HepG2 (cell line): ENCODE data around the gene RPL41. TPM values are rescaled to one million over a fixed set of nuclear protein-coding genes. Genes with fewer than 3 reads are reported as not detected.
A peak's percentile ranks its signal among the peaks of the same experiment; 100 is the strongest.

Experiments
- AGO1 ChIP-seq: fragments of 200-400 bp; formaldehyde crosslinking; IDR thresholded peaks from 2 replicates; pipeline ENCODE4 v1.6.1; 2017; ENCODE audit warnings: mild to moderate bottlenecking, low read depth, low read length, moderate library complexity; ENCODE audit not compliant: poor library complexity, severe bottlenecking
- CHD2 ChIP-seq: IDR thresholded peaks from 2 replicates; pipeline ENCODE4 v1.6.1; 2011; ENCODE audit warnings: low read depth, low read length, improper control_type of control experiment
- NCOA1 ChIP-seq: sonication (generic); formaldehyde crosslinking; IDR thresholded peaks from 2 replicates; pipeline ENCODE4 v1.9.0; 2021; ENCODE audit warnings: missing genetic modification reagents
- TGIF2 ChIP-seq: IDR thresholded peaks from 2 replicates; pipeline ENCODE4 v1.6.1; 2016; ENCODE audit warnings: control low read depth, missing compliant biosample characterization
- ZBTB7B ChIP-seq: sonication (generic); formaldehyde crosslinking; IDR thresholded peaks from 2 replicates; pipeline ENCODE4 v1.4.0; 2020; ENCODE audit warnings: missing genetic modification reagents
- ZNF10 ChIP-seq: sonication (generic); formaldehyde crosslinking; IDR thresholded peaks from 2 replicates; pipeline ENCODE4 v1.4.0; 2020; ENCODE audit warnings: mild to moderate bottlenecking, low read depth, missing genetic modification reagents, borderline replicate concordance
- ZNF143 ChIP-seq: sonication (generic); formaldehyde crosslinking; IDR thresholded peaks from 2 replicates; pipeline ENCODE4 v1.4.0; 2020; ENCODE audit warnings: missing genetic modification reagents
- ZNF205 ChIP-seq: IDR thresholded peaks from 2 replicates; pipeline ENCODE4 v1.6.1; 2018; ENCODE audit warnings: missing biosample characterization, missing genetic modification reagents
- ZNF350 ChIP-seq: sonication (generic); formaldehyde crosslinking; IDR thresholded peaks from 2 replicates; pipeline ENCODE4 v1.4.0; 2020; ENCODE audit warnings: mild to moderate bottlenecking, low read depth, missing genetic modification reagents, borderline replicate concordance
- polyA plus RNA-seq, 8 experiments: library from polyadenylated mRNA; depleted of rRNA in 3 of 8; stranded (reverse) in 7 of 8; unstranded in 1 of 8; fragments of >200 nt; fragmentation: Illumina TruSeq in 4 of 8; extraction: Trizol in 4 of 8; gene quantifications; 2 replicates each; pipeline versions ENCODE4 v1.2.1 to v1.2.3, GENCODE V29; 2011 to 2016; ENCODE audit warnings: low read depth in 4 of 8, missing spikeins in 1 of 8, mixed read lengths in 1 of 8; ENCODE audit not compliant: insufficient read depth in 1 of 8
- total RNA-seq, 5 experiments: library from RNA; depleted of rRNA; stranded (reverse); fragments of >200 nt; fragmentation: Illumina TruSeq; extraction: Trizol; gene quantifications; 2 replicates each; pipeline ENCODE4 v1.2.3, GENCODE V29; 2016; ENCODE audit warnings: low read depth in 1 of 5
- TF ChIP-seq, protein P1 (sequence below): sonication (generic); formaldehyde crosslinking; IDR thresholded peaks from 2 replicates; pipeline ENCODE4 v1.8.0; 2022; ENCODE audit warnings: mild to moderate bottlenecking, missing genetic modification reagents, borderline replicate concordance
- TF ChIP-seq, protein P2 (sequence below): sonication (generic); formaldehyde crosslinking; IDR thresholded peaks from 2 replicates; pipeline ENCODE4 v1.4.0; 2020; ENCODE audit warnings: missing genetic modification reagents, borderline replicate concordance
- TF ChIP-seq, protein P3 (sequence below): sonication (generic); formaldehyde crosslinking; IDR thresholded peaks from 2 replicates; pipeline ENCODE4 v1.4.0; 2020; ENCODE audit warnings: mild to moderate bottlenecking, missing genetic modification reagents
- TF ChIP-seq, protein P4 (sequence below): sonication (generic); formaldehyde crosslinking; IDR thresholded peaks from 2 replicates; pipeline ENCODE4 v1.5.0; 2020; ENCODE audit warnings: missing genetic modification reagents
- TF ChIP-seq, protein P5 (sequence below): sonication (generic); formaldehyde crosslinking; IDR thresholded peaks from 2 replicates; pipeline ENCODE4 v1.5.1; 2020; ENCODE audit warnings: mild to moderate bottlenecking, missing genetic modification reagents, moderate library complexity

The RPL41 gene
- total and polyA plus RNA-seq, 2 of the 13 experiments (the other 11 are each of a cell fraction or from before 2014, with no cell fraction given), result 4,012 to 7,670 TPM

DNA sequence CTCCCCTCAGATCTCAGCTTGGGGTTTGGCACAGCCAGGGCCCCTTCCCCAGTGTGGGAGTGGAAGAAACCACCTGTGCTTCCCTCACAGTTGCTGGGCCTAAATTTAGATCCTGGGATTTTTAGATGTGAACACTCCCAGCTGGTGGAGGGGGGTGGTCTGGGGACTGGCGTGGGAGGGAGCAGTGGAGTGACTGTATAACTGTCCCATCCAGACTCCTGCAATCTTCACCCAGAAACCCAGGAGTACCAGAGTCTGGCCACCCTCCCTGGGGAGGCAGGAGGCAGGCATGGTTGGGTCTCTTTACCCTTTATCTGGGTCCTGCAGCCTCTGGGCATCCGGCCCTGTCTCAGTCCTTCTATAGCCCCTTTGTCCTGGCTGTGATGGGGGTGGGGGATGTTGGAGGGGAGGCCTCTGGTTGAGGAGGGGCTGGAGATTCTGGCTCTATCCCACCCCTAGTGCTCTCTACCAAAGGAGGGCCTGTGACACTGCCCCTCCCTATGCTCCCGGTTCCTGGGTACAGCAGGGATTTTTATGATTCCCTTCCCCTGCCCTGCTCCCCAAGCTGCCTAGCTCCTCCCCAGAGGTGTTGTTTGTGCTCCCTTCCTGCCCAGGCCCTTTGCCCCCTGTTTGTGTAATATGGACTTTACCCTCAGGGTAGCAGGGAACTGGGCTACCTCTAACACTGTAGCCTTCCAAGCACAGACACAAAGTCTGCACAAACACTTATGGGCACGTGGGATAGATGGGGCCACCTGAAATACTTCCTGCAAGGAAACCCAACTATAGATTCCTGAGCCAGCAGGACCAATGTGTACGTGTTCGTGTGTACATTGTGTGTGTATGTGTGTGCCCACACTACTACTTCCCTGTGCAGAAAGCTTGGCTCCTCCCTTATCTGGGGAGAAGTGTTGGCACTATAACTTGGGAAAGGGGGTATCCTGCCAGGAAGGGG lies 34.8 kb upstream of the RPL41 start (continued):
- TF ChIP-seq, protein P1, sequence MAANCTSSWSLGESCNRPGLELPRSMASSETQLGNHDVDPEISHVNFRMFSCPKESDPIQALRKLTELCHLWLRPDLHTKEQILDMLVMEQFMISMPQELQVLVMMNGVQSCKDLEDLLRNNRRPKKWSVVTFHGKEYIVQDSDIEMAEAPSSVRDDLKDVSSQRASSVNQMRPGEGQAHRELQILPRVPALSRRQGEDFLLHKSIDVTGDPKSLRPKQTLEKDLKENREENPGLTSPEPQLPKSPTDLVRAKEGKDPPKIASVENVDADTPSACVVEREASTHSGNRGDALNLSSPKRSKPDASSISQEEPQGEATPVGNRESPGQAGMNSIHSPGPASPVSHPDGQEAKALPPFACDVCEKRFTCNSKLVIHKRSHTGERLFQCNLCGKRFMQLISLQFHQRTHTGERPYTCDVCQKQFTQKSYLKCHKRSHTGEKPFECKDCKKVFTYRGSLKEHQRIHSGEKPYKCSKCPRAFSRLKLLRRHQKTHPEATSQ (CRISPR knock-in tag), result no peak; the same call in 1 of the 2 replicates
- TF ChIP-seq ZNF143 (CRISPR knock-in tag) (peak; percentile 68; the same call in 1 of the 2 replicates), AGO1 (no peak), ZBTB7B (CRISPR knock-in tag) (peak; percentile 96), NCOA1 (CRISPR knock-in tag) (no peak; the same call in 1 of the 2 replicates), ZNF205 (CRISPR knock-in tag) (peak; percentile 98), TGIF2 (peak; percentile 84; the same call in 1 of the 2 replicates), ZNF350 (peak; percentile 92), CHD2 (no peak), ZNF10 (no peak)
- TF ChIP-seq, protein P2, sequence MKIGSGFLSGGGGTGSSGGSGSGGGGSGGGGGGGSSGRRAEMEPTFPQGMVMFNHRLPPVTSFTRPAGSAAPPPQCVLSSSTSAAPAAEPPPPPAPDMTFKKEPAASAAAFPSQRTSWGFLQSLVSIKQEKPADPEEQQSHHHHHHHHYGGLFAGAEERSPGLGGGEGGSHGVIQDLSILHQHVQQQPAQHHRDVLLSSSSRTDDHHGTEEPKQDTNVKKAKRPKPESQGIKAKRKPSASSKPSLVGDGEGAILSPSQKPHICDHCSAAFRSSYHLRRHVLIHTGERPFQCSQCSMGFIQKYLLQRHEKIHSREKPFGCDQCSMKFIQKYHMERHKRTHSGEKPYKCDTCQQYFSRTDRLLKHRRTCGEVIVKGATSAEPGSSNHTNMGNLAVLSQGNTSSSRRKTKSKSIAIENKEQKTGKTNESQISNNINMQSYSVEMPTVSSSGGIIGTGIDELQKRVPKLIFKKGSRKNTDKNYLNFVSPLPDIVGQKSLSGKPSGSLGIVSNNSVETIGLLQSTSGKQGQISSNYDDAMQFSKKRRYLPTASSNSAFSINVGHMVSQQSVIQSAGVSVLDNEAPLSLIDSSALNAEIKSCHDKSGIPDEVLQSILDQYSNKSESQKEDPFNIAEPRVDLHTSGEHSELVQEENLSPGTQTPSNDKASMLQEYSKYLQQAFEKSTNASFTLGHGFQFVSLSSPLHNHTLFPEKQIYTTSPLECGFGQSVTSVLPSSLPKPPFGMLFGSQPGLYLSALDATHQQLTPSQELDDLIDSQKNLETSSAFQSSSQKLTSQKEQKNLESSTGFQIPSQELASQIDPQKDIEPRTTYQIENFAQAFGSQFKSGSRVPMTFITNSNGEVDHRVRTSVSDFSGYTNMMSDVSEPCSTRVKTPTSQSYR (CRISPR knock-in tag), result peak; percentile 92
- TF ChIP-seq, protein P3, sequence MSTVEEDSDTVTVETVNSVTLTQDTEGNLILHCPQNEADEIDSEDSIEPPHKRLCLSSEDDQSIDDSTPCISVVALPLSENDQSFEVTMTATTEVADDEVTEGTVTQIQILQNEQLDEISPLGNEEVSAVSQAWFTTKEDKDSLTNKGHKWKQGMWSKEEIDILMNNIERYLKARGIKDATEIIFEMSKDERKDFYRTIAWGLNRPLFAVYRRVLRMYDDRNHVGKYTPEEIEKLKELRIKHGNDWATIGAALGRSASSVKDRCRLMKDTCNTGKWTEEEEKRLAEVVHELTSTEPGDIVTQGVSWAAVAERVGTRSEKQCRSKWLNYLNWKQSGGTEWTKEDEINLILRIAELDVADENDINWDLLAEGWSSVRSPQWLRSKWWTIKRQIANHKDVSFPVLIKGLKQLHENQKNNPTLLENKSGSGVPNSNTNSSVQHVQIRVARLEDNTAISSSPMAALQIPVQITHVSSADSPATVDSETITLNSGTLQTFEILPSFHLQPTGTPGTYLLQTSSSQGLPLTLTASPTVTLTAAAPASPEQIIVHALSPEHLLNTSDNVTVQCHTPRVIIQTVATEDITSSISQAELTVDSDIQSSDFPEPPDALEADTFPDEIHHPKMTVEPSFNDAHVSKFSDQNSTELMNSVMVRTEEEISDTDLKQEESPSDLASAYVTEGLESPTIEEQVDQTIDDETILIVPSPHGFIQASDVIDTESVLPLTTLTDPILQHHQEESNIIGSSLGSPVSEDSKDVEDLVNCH (CRISPR knock-in tag), result no peak
- TF ChIP-seq, protein P4, sequence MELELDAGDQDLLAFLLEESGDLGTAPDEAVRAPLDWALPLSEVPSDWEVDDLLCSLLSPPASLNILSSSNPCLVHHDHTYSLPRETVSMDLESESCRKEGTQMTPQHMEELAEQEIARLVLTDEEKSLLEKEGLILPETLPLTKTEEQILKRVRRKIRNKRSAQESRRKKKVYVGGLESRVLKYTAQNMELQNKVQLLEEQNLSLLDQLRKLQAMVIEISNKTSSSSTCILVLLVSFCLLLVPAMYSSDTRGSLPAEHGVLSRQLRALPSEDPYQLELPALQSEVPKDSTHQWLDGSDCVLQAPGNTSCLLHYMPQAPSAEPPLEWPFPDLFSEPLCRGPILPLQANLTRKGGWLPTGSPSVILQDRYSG, result no peak
- TF ChIP-seq, protein P5, sequence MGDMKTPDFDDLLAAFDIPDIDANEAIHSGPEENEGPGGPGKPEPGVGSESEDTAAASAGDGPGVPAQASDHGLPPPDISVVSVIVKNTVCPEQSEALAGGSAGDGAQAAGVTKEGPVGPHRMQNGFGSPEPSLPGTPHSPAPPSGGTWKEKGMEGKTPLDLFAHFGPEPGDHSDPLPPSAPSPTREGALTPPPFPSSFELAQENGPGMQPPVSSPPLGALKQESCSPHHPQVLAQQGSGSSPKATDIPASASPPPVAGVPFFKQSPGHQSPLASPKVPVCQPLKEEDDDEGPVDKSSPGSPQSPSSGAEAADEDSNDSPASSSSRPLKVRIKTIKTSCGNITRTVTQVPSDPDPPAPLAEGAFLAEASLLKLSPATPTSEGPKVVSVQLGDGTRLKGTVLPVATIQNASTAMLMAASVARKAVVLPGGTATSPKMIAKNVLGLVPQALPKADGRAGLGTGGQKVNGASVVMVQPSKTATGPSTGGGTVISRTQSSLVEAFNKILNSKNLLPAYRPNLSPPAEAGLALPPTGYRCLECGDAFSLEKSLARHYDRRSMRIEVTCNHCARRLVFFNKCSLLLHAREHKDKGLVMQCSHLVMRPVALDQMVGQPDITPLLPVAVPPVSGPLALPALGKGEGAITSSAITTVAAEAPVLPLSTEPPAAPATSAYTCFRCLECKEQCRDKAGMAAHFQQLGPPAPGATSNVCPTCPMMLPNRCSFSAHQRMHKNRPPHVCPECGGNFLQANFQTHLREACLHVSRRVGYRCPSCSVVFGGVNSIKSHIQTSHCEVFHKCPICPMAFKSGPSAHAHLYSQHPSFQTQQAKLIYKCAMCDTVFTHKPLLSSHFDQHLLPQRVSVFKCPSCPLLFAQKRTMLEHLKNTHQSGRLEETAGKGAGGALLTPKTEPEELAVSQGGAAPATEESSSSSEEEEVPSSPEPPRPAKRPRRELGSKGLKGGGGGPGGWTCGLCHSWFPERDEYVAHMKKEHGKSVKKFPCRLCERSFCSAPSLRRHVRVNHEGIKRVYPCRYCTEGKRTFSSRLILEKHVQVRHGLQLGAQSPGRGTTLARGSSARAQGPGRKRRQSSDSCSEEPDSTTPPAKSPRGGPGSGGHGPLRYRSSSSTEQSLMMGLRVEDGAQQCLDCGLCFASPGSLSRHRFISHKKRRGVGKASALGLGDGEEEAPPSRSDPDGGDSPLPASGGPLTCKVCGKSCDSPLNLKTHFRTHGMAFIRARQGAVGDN (CRISPR knock-in tag), result peak; percentile 63
